Mesodermal cell (in vitro differentiated cells): ENCODE data around the gene SPRY4.
"Not testable (repeated sequence)": the region's sequence is repeated elsewhere in the genome, so short reads cannot be mapped to it uniquely, and the experiment has no call there.

Experiments used
- H3K27ac ChIP-seq: 2 replicates; pipeline ENCODE4 v1.7.0; 2013; ENCODE audit warnings: mild to moderate bottlenecking, low read depth, low read length, moderate library complexity; ENCODE audit not compliant: severe bottlenecking
- H3K36me3 ChIP-seq: 2 replicates; pipeline ENCODE4 v1.7.1; 2013; ENCODE audit warnings: mild to moderate bottlenecking, low read length, moderate library complexity; ENCODE audit not compliant: control insufficient read depth, insufficient read depth
- H3K4me1 ChIP-seq: one replicate; pipeline ENCODE4 v1.7.1; 2013; ENCODE audit warnings: mild to moderate bottlenecking, low read length; ENCODE audit not compliant: insufficient read depth, control insufficient read depth, poor library complexity, severe bottlenecking
- H3K4me3 ChIP-seq: 2 replicates; pipeline ENCODE4 v1.7.0; 2013; ENCODE audit warnings: low read length, control low read depth, mild to moderate bottlenecking; ENCODE audit not compliant: insufficient read depth, poor library complexity, severe bottlenecking; ENCODE audit errors: extremely low read depth
- H3K9me3 ChIP-seq: 2 replicates; pipeline ENCODE4 v1.7.1; 2013; ENCODE audit warnings: mild to moderate bottlenecking, low read length, moderate library complexity; ENCODE audit not compliant: control insufficient read depth
- WGBS, 2 experiments: methylation state at CpG; one replicate each; pipeline ENCODE4 v1.1.5; 2013; ENCODE audit warnings: missing lambda C conversion rate in 2 of 2; ENCODE audit not compliant: insufficient coverage in 2 of 2; 5-methylcytosine and 5-hydroxymethylcytosine counted together

Gene SPRY4

GRCh38 chr5:142305211-142305610, 19.6 kb downstream of the SPRY4 start:
- Histone ChIP-seq H3K36me3 (peaks cover 71% of the 10 kb centered on the region), H3K9me3 (no peaks in the 10 kb centered on the region), H3K27ac (peak overlapping the region; percentile 57), H3K4me1 (peaks cover 40% of the 10 kb centered on the region), H3K4me3 (no peak overlapping the region)
- 93 to 94% methylated on average over 2 of the region's 3 CpGs for WGBS, 2 experiments

GRCh38 chr5:142304013-142304701, 20.7 kb downstream of the SPRY4 start:
- H3K9me3 ChIP-seq = no peaks in the 10 kb centered on the region
- H3K27ac ChIP-seq = peak overlapping the region; percentile 57
- no peak overlapping the region for H3K4me3 ChIP-seq

GRCh38 chr5:142303565-142303964, 21.3 kb downstream of the SPRY4 start:
- Histone ChIP-seq H3K4me3 (no peak overlapping the region), H3K9me3 (no peaks in the 10 kb centered on the region), H3K4me1 (peaks cover 42% of the 10 kb centered on the region), H3K27ac (no peak overlapping the region), H3K36me3 (peaks cover 55% of the 10 kb centered on the region)
- WGBS, 2 experiments = 95 to 98% methylated on average over 6 of the region's 7 CpGs

More at GRCh38 chr5:142304013-142304701, 20.7 kb downstream of the SPRY4 start:
- Histone ChIP-seq H3K4me1 (peaks cover 40% of the 10 kb centered on the region), H3K36me3 (peaks cover 61% of the 10 kb centered on the region)
- WGBS, 2 experiments = 95 to 96% methylated on average over 11 to 12 of the region's 14 CpGs

GRCh38 chr5:142301540-142301939, 23.3 kb downstream of the SPRY4 start:
- Histone ChIP-seq H3K27ac (no peak overlapping the region), H3K9me3 (no peaks in the 10 kb centered on the region), H3K4me3 (no peak overlapping the region), H3K4me1 (peaks cover 46% of the 10 kb centered on the region), H3K36me3 (peaks cover 37% of the 10 kb centered on the region)
- WGBS, 2 experiments = 60 to 100% methylated on average over 1 to 2 of the region's 4 CpGs

GRCh38 chr5:142300677-142301076, 24.1 kb downstream of the SPRY4 start:
- Histone ChIP-seq H3K4me1 (peaks cover 49% of the 10 kb centered on the region), H3K9me3 (no peaks in the 10 kb centered on the region), H3K27ac (no peak overlapping the region), H3K4me3 (no peak overlapping the region), H3K36me3 (peaks cover 32% of the 10 kb centered on the region)
- WGBS, 2 experiments = 92 to 99% methylated on average over 6 to 7 of the region's 8 CpGs

GRCh38 chr5:142298789-142299188, 26.0 kb downstream of the SPRY4 start:
- Histone ChIP-seq H3K9me3 (no peaks in the 10 kb centered on the region), H3K36me3 (peaks cover 29% of the 10 kb centered on the region), H3K4me1 (peaks cover 53% of the 10 kb centered on the region), H3K27ac (no peak overlapping the region), H3K4me3 (no peak overlapping the region)
- 80 to 82% methylated on average over 1 to 5 of the region's 6 CpGs for WGBS, 2 experiments

GRCh38 chr5:142297786-142298185, 27.0 kb downstream of the SPRY4 start:
- H3K27ac ChIP-seq = peak overlapping the region; percentile 86
- peaks cover 56% of the 10 kb centered on the region for H3K4me1 ChIP-seq
- not testable (repeated sequence) for H3K4me3 ChIP-seq, H3K9me3 ChIP-seq
- H3K36me3 ChIP-seq = peaks cover 31% of the 10 kb centered on the region
- 100% methylated on average over 2 to 3 of the region's 5 CpGs for WGBS, 2 experiments

GRCh38 chr5:142296914-142297417, 27.9 kb downstream of the SPRY4 start:
- Histone ChIP-seq H3K4me1 (peaks cover 55% of the 10 kb centered on the region), H3K27ac (peak overlapping the region; percentile 86), H3K36me3 (peaks cover 34% of the 10 kb centered on the region), H3K4me3 (no peak overlapping the region), H3K9me3 (peaks cover 3% of the 10 kb centered on the region)
- 43 to 59% methylated on average over 5 to 6 of the region's 7 CpGs for WGBS, 2 experiments

- peak overlapping the region; percentile 86 for H3K27ac ChIP-seq
- no peak overlapping the region for H3K4me3 ChIP-seq
- H3K9me3 ChIP-seq = peaks cover 3% of the 10 kb centered on the region
- H3K36me3 ChIP-seq = peaks cover 29% of the 10 kb centered on the region
- 74 to 84% methylated on average over 5 to 6 of the region's 8 CpGs for WGBS, 2 experiments
- peaks cover 55% of the 10 kb centered on the region for H3K4me1 ChIP-seq
These were observed 28.6 kb downstream of the SPRY4 start for GRCh38 chr5:142295960-142296860.

GRCh38 chr5:142295084-142295758, 29.6 kb downstream of the SPRY4 start:
- WGBS, 2 experiments = 45 to 53% methylated on average over 16 to 23 of the region's 23 CpGs
- H3K4me1 ChIP-seq = peaks cover 64% of the 10 kb centered on the region

More at GRCh38 chr5:142295084-142295758, 29.6 kb downstream of the SPRY4 start:
- Histone ChIP-seq H3K27ac (peak overlapping the region; percentile 86), H3K4me3 (no peak overlapping the region), H3K36me3 (peaks cover 20% of the 10 kb centered on the region), H3K9me3 (peaks cover 3% of the 10 kb centered on the region)
